Hepatocyte (in vitro differentiated cells): ENCODE results near the gene PDE11A. TPM values are rescaled to one million over a fixed set of nuclear protein-coding genes. Genes with fewer than 3 reads are reported as not detected.

Experiments used
- DNase-seq: peaks from one replicate; pipeline ENCODE4 v3.0.0-alpha.2; 2016; ENCODE audit warnings: low spot score
- H2AFZ ChIP-seq: fragments of 200-600 bp; sonication (generic); 2 replicates; pipeline ENCODE4 v1.6.0; 2016; ENCODE audit warnings: antibody characterized with exemption, mild to moderate bottlenecking
- H3K27ac ChIP-seq: fragments of 200-600 bp; sonication (generic); 2 replicates; pipeline ENCODE4 v1.5.1; 2016; ENCODE audit warnings: mild to moderate bottlenecking
- H3K27me3 ChIP-seq: fragments of 200-600 bp; sonication (generic); 2 replicates; pipeline ENCODE4 v1.6.1; 2016
- H3K36me3 ChIP-seq: fragments of 200-600 bp; sonication (generic); replicated peaks from 2 replicates; pipeline ENCODE4 v1.5.1; 2016; ENCODE audit warnings: low read depth; ENCODE audit not compliant: insufficient read depth
- H3K4me1 ChIP-seq: fragments of 200-600 bp; sonication (generic); 2 replicates; pipeline ENCODE4 v1.5.1; 2016; ENCODE audit warnings: mild to moderate bottlenecking, moderate library complexity; ENCODE audit not compliant: insufficient read depth
- H3K4me2 ChIP-seq: fragments of 200-600 bp; sonication (generic); 2 replicates; pipeline ENCODE4 v1.6.0; 2016
- H3K4me3 ChIP-seq: fragments of 200-600 bp; sonication (generic); 2 replicates; pipeline ENCODE4 v1.5.1; 2016; ENCODE audit warnings: mild to moderate bottlenecking
- H3K79me2 ChIP-seq: fragments of 200-600 bp; sonication (generic); 2 replicates; pipeline ENCODE4 v1.6.0; 2017; ENCODE audit warnings: mild to moderate bottlenecking
- H3K9me2 ChIP-seq: fragments of 200-600 bp; sonication (generic); replicated peaks from 2 replicates; pipeline ENCODE4 v1.6.0; 2017; ENCODE audit warnings: mild to moderate bottlenecking; ENCODE audit not compliant: insufficient read depth
- H3K9me3 ChIP-seq: fragments of 200-600 bp; sonication (generic); 2 replicates; pipeline ENCODE4 v1.5.1; 2016; ENCODE audit warnings: low read depth, mild to moderate bottlenecking
- H4K20me1 ChIP-seq: fragments of 200-600 bp; sonication (generic); 2 replicates; pipeline ENCODE4 v1.6.0; 2016; ENCODE audit warnings: mild to moderate bottlenecking; ENCODE audit not compliant: insufficient read depth, poor library complexity, severe bottlenecking
- EZH2 ChIP-seq: fragments of 200-600 bp; sonication (generic); IDR thresholded peaks from 2 replicates; pipeline ENCODE4 v1.6.1; 2016; ENCODE audit warnings: antibody characterized with exemption, mild to moderate bottlenecking, borderline replicate concordance
- EZH2phosphoT487 ChIP-seq: fragments of 200-600 bp; sonication (generic); IDR thresholded peaks from one replicate; pipeline ENCODE4 v1.6.1; 2018; ENCODE audit warnings: antibody characterized with exemption, mild to moderate bottlenecking, low read depth, moderate library complexity; ENCODE audit not compliant: unreplicated experiment, severe bottlenecking
- WGBS: methylation state at CpG from one replicate; pipeline ENCODE4 v1.1.6; 2016; ENCODE audit warnings: low lambda C conversion rate; ENCODE audit errors: missing lambda C conversion rate; 5-methylcytosine and 5-hydroxymethylcytosine counted together
- polyA plus RNA-seq: library from polyadenylated mRNA; unstranded; fragments of >200 nt; fragmentation: Nextera tagmentation; extraction: Ambion mirVana; gene quantifications from 2 replicates; pipeline ENCODE4 v1.2.1, GENCODE V29; 2016
- total RNA-seq: library from RNA; depleted of rRNA; stranded (reverse); fragments of >200 nt; gene quantifications from 2 replicates; pipeline ENCODE4 v1.2.3, GENCODE V29; 2014
- TF ChIP-seq, protein P1 (sequence below): fragments of 200-600 bp; sonication (generic); IDR thresholded peaks from 2 replicates; pipeline ENCODE4 v1.5.1; 2016; ENCODE audit warnings: antibody characterized with exemption, mild to moderate bottlenecking; ENCODE audit not compliant: poor library complexity

PDE11A gene
- total and polyA plus RNA-seq, 2 experiments from 2014 or later, result 0.71 to 1.9 TPM

DNA sequence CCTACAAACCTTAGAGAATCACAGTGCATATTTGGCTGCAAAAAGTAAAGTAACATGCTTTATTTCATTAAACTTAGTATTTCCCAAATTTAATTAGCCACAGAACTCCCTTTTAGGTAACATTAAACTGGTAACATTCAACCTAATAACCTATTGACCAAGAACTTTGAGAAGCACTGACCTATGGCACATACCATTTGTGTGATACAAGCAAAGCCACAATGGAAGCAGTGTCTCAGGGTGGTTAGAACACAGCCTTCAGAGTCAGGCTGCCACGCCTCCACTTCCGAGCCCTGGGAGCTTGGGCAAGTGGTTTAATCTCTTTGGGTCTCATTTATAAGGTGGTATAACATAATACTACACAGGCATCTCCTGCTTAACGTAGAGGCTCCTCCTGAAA is 301.4 kb downstream of the PDE11A start:
- no peak overlapping the region for H3K27ac ChIP-seq
- no peaks in the 10 kb centered on the region for H3K9me2 ChIP-seq
- WGBS, result 77% methylated on average over 3 of the region's 3 CpGs
- no peak for DNase-seq
- H2AFZ ChIP-seq, result no peak overlapping the region
- no peak overlapping the region for H3K4me3 ChIP-seq
- no peaks in the 10 kb centered on the region for H3K27me3 ChIP-seq
- no peaks in the 10 kb centered on the region for H3K79me2 ChIP-seq
- H3K9me3 ChIP-seq, result no peaks in the 10 kb centered on the region
- TF ChIP-seq EZH2phosphoT487 (no peak), EZH2 (no peak)
- TF ChIP-seq, protein P1, sequence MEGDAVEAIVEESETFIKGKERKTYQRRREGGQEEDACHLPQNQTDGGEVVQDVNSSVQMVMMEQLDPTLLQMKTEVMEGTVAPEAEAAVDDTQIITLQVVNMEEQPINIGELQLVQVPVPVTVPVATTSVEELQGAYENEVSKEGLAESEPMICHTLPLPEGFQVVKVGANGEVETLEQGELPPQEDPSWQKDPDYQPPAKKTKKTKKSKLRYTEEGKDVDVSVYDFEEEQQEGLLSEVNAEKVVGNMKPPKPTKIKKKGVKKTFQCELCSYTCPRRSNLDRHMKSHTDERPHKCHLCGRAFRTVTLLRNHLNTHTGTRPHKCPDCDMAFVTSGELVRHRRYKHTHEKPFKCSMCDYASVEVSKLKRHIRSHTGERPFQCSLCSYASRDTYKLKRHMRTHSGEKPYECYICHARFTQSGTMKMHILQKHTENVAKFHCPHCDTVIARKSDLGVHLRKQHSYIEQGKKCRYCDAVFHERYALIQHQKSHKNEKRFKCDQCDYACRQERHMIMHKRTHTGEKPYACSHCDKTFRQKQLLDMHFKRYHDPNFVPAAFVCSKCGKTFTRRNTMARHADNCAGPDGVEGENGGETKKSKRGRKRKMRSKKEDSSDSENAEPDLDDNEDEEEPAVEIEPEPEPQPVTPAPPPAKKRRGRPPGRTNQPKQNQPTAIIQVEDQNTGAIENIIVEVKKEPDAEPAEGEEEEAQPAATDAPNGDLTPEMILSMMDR, result no peak
- no peaks in the 10 kb centered on the region for H3K4me1 ChIP-seq
- no peak overlapping the region for H3K4me2 ChIP-seq
- H3K36me3 ChIP-seq, result no peaks in the 10 kb centered on the region
- H4K20me1 ChIP-seq, result no peaks in the 10 kb centered on the region

GRCh38 chr2:177767768-177768167 is 304.8 kb downstream of the PDE11A start:
- Histone ChIP-seq H3K36me3 (no peaks in the 10 kb centered on the region), H3K79me2 (no peaks in the 10 kb centered on the region), H4K20me1 (no peaks in the 10 kb centered on the region), H3K4me2 (no peak overlapping the region), H3K27ac (no peak overlapping the region), H2AFZ (no peak overlapping the region), H3K9me2 (no peaks in the 10 kb centered on the region), H3K4me1 (no peaks in the 10 kb centered on the region), H3K9me3 (no peaks in the 10 kb centered on the region), H3K27me3 (no peaks in the 10 kb centered on the region), H3K4me3 (no peak overlapping the region)
- WGBS, result 89% methylated on average over 2 of the region's 2 CpGs
- TF ChIP-seq, protein P1, result no peak
- TF ChIP-seq EZH2 (no peak), EZH2phosphoT487 (no peak)
- DNase-seq, result no peak

- WGBS, result 83% methylated on average over 2 of the region's 2 CpGs
- H3K36me3 ChIP-seq, result no peaks in the 10 kb centered on the region
- H3K79me2 ChIP-seq, result no peaks in the 10 kb centered on the region
- no peak overlapping the region for H3K4me3 ChIP-seq
- no peaks in the 10 kb centered on the region for H3K4me1 ChIP-seq
- no peaks in the 10 kb centered on the region for H4K20me1 ChIP-seq
- no peak overlapping the region for H2AFZ ChIP-seq
- H3K4me2 ChIP-seq, result no peak overlapping the region
- H3K9me2 ChIP-seq, result no peaks in the 10 kb centered on the region
- H3K27me3 ChIP-seq, result no peaks in the 10 kb centered on the region
- no peak for TF ChIP-seq EZH2phosphoT487
- no peak for DNase-seq
- no peaks in the 10 kb centered on the region for H3K9me3 ChIP-seq
- no peak overlapping the region for H3K27ac ChIP-seq
These were observed 306.9 kb downstream of the PDE11A start for GRCh38 chr2:177765698-177766097.

DNA sequence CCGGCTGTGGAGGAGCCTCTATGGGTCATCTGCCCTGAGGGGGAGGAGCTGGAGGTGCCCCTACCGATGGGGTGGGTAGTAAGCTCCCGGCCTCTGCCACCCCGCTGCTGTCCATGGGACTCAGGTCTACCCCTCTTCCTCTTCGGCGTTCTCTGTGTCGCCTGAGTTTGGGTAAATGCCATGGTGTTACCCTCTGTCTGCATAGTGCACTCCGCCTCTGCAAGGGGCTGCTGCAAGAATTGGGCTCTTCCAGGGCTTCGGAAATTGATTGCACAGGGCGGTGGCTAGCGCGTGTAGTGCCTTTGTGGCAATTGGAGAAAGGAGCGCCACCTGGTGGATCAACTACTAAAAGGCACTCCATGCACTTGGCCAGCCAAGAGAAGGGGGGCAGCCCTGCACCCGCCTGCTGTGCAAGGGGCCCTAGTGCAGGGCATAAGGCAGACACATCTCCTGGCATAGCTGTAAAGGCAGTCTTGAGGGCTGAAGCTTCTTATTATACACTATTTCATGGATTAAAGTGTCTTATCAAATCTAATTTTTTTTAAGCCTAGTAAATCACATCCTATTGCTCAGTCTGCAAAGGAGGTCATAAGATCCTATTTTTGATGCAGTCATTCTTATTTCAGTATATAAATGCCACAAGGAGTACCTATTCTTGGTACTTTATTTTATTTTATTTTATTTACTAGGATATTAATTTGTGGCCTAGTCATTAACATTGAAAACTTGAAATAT is 308.9 kb downstream of the PDE11A start:
- no peaks in the 10 kb centered on the region for H3K9me2 ChIP-seq
- no peaks in the 10 kb centered on the region for H3K79me2 ChIP-seq
- H3K4me2 ChIP-seq, result peak overlapping the region; percentile 73
- H3K27me3 ChIP-seq, result no peaks in the 10 kb centered on the region
- H3K4me3 ChIP-seq, result no peak overlapping the region
- no peaks in the 10 kb centered on the region for H3K4me1 ChIP-seq
- no peaks in the 10 kb centered on the region for H3K36me3 ChIP-seq
- peak overlapping the region; percentile 58 for H2AFZ ChIP-seq
- peak; percentile 89 for DNase-seq
- WGBS, result 29% methylated on average over 14 of the region's 14 CpGs
- no peaks in the 10 kb centered on the region for H3K9me3 ChIP-seq
- no peaks in the 10 kb centered on the region for H4K20me1 ChIP-seq
- no peak overlapping the region for H3K27ac ChIP-seq
- no peak for TF ChIP-seq EZH2
- no peak for TF ChIP-seq EZH2phosphoT487
- TF ChIP-seq, protein P1, result peak; percentile 71
